Mucosa of rectum (tissue), 2 donors: Measurements from ENCODE around the gene SV2B.
A peak's percentile ranks its signal among the peaks of the same experiment; 100 is the strongest.

Experiments
- H3K27ac ChIP-seq, 2 donors: one replicate each; pipeline ENCODE4 v1.7.0; 2013; ENCODE audit warnings: inconsistent platforms in 2 of 2, low read depth in 2 of 2, low read length in 2 of 2
- H3K27me3 ChIP-seq, 2 donors: one replicate each; pipeline ENCODE4 v1.7.0; 2013; ENCODE audit warnings: low read length in 2 of 2; ENCODE audit not compliant: control insufficient read depth in 2 of 2, insufficient read depth in 2 of 2
- H3K36me3 ChIP-seq, 2 donors: one replicate each; pipeline ENCODE4 v1.7.0; 2013; ENCODE audit warnings: low read length in 2 of 2; ENCODE audit not compliant: control insufficient read depth in 2 of 2, insufficient read depth in 2 of 2
- H3K4me1 ChIP-seq, 2 donors: one replicate each; pipeline ENCODE4 v1.7.0; 2013; ENCODE audit warnings: low read length in 2 of 2, mild to moderate bottlenecking in 1 of 2; ENCODE audit not compliant: control insufficient read depth in 2 of 2, insufficient read depth in 2 of 2
- H3K4me3 ChIP-seq, 2 donors: one replicate each; pipeline ENCODE4 v1.7.0; 2013; ENCODE audit warnings: low read length in 2 of 2
- H3K9ac ChIP-seq, 2 donors: one replicate each; pipeline ENCODE4 v1.7.0; 2013; ENCODE audit warnings: low read length in 2 of 2, low read depth in 1 of 2, mild to moderate bottlenecking in 1 of 2
- H3K9me3 ChIP-seq, 2 donors: one replicate each; pipeline ENCODE4 v1.7.0; 2013; ENCODE audit warnings: low read length in 2 of 2; ENCODE audit not compliant: control insufficient read depth in 2 of 2
- donor health status: healthy.
- donor health status: Normal muscosa, but diverticular disease.

SV2B gene

DNA sequence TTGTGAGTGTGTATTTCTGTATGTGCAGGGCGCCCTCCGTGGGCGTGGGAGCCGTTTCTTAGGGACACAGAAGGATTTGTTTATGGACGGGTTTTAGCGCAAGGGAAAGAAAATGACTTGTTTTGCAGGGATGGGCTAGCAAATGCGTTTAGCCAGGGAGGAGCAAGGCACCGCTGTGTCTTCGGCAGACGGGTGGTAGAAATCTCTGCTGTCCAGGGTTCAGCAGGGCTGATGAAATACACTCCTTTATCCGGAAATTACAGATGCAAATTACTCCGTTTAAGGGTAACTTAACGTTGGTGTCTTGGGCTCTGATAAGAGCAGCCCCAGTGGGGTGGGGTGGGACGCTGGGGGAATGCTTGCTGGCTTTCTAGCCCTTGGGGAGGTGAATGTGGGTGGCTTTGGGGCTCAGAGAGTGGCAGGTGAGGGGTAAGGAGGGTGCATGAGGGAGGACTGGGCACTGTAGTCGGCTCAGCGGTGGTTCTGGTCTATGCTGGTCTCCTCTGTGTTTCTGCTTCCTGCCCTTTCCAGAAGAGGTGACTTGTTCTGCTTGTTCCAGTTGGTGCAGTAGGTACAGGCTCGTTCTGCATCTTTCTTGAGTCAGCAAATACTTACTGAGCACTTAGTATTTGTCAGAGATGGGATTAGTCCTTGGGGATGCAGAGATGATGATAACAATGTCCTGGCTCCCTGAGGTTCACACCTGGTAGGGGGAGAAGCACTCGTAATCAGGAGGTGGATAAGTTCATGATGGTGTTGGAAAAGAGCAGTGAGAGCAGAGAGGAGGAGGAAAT, 954 bp downstream of the SV2B start:
- H3K27me3 ChIP-seq = peaks cover 43 to 47% of the 10 kb centered on the region in 2 donors
- H3K9me3 ChIP-seq = no peaks in the 10 kb centered on the region
- peak overlapping the region; percentile 58 to 64 for H3K4me3 ChIP-seq
- no peaks in the 10 kb centered on the region for H3K36me3 ChIP-seq
- no peak overlapping the region for H3K9ac ChIP-seq
- H3K27ac ChIP-seq = no peak overlapping the region
- peaks cover 0 to 2% of the 10 kb centered on the region in 2 donors for H3K4me1 ChIP-seq

DNA sequence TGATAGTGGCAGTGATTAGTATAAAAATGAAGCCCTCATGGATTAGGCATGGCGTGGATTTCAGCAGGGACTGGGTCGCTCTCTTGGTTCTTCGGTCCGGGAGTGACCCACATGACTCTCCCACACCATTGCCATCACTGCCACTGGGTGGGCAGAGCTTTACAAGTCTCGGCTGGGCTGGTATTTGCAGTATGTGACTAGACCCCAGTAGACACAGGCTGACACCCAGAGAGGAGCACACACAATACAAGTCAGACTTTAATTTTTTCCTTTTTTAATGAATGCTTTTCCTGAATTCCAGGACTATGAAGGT, 1.5 kb downstream of the SV2B start:
- Histone ChIP-seq H3K36me3 (no peaks in the 10 kb centered on the region), H3K9me3 (no peaks in the 10 kb centered on the region), H3K27ac (no peak overlapping the region), H3K4me3 (no peak overlapping the region), H3K27me3 (peaks cover 43 to 44% of the 10 kb centered on the region in 2 donors), H3K9ac (no peak overlapping the region), H3K4me1 (peaks cover 0 to 2% of the 10 kb centered on the region in 2 donors)

DNA sequence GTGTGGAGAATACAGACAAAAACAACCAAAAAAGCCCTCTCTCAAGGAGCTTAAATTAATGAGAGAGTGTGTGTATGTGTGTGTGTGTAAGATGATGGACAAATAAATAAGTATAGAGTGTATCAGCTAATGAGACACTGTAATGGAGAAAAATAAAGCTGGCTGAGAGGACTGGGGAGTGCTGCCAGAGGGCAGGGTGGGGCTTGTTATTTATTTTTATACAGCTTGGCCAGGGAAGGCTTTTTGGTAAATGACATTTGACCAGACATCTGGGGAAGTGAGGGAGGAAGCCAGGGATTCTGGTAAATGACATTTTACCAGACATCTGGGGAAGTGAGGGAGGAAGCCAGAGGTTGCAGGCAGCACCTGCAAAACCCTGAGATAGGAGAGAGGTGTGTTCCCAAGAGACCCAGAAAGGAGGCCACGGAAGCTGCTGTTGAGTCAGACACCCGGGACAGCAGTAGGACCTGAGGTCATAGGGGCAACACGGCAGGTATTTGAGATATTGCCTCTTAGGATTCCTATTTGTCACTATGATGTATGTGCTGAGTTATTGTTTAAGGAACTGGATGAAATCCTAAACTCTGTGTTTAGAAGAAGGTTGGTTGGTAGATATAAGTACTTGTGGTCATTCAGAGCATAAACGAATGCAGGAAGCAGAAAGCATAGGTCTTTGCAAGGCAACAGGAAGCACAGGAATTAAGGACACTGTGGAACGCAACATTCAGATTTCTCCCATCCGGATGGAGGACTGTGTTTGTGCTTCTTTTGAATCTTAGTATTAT, 2.7 kb downstream of the SV2B start:
- H3K27me3 ChIP-seq = peaks cover 41 to 44% of the 10 kb centered on the region in 2 donors
- no peaks in the 10 kb centered on the region for H3K9me3 ChIP-seq
- H3K4me3 ChIP-seq = no peak overlapping the region
- no peak overlapping the region for H3K27ac ChIP-seq
- peaks cover 0 to 2% of the 10 kb centered on the region in 2 donors for H3K4me1 ChIP-seq
- no peaks in the 10 kb centered on the region for H3K36me3 ChIP-seq
- no peak overlapping the region for H3K9ac ChIP-seq

DNA sequence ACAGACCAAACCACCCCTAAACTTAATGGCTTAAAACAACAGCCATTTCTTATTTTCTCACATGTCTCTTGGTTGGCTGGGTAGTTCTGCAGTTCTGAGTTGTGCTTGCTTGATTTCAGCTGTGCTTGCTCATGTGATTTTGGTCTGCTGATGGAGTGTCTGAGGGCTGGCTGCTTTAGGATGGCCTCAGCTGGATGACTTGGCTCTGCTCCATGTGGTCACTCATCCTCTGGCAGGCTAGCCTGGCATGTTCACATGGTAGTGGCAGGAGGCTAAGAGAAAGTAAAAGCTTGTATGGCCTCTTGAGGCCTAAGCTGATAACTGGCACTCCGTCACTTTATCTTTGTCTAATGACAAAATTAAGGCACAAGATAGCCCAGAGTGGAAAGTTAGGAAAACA, 4.1 kb downstream of the SV2B start:
- peaks cover 32 to 38% of the 10 kb centered on the region in 2 donors for H3K27me3 ChIP-seq
- no peaks in the 10 kb centered on the region for H3K9me3 ChIP-seq
- no peaks in the 10 kb centered on the region for H3K36me3 ChIP-seq
- no peak overlapping the region for H3K4me3 ChIP-seq
- H3K9ac ChIP-seq = no peak overlapping the region
- H3K27ac ChIP-seq = no peak overlapping the region
- H3K4me1 ChIP-seq = peaks cover 0 to 2% of the 10 kb centered on the region in 2 donors

DNA sequence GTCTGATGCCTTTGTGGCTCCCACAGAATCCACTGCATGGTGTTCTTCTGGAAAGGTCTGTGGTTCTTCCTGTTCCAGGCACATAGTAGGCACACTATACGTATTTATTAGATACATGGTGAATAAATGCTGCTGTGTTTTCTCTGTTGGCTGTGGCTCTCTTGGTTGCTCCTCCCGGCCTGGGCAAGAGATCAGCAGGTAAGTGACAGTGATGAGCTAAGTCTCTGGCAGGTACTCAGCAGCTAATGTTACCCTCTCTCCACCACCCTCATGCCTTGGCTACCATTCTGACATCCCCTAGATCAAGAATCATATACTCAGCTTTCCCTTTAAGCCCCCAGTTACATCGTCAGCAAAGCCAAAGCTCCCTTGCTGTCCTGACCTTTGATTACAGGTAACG, 8.4 kb downstream of the SV2B start:
- no peaks in the 10 kb centered on the region for H3K36me3 ChIP-seq
- H3K9ac ChIP-seq = no peak overlapping the region
- H3K4me3 ChIP-seq = no peak overlapping the region
- no peaks in the 10 kb centered on the region for H3K9me3 ChIP-seq
- no peaks in the 10 kb centered on the region for H3K4me1 ChIP-seq
- H3K27ac ChIP-seq = no peak overlapping the region
- peaks cover 4 to 6% of the 10 kb centered on the region in 2 donors for H3K27me3 ChIP-seq

DNA sequence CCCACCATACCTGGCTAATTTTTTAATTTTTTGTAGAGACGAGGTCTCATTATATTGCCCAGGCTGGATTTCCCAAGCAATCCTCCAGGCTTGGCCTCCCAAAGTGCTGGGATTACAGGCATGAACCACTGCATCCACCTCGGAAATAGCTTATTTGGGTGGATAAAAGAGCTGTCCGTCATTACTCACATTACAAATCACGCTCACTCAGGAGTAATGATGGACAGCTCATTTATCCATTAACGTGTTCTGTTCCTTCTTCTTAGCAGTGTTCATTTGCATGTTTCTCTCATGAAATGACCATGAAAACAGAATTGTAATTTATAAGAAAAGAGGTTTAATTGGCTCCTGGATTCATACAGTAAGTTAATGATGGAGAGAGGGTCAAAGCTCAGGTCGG, 9.8 kb downstream of the SV2B start:
- no peaks in the 10 kb centered on the region for H3K9me3 ChIP-seq

DNA sequence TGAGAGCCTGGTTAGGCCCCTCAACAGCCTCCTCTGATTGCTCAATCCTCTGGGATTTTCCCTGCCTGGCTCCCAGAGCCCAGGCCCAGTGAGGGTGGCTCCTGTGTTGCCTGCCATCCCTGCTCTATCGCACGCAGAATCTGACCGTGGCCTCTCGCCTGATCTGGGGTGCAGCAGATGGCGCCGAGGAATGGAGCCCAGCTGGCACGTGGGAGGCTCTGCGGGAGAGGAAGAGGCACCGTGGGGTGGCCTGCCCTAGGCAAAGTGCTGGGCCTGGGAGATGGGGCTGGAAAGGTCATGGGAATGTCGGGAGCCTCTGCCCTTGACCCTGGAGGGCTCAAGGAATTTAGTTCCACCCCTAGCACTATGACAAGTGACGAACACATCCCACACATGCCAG, 10.3 kb downstream of the SV2B start:
- no peaks in the 10 kb centered on the region for H3K36me3 ChIP-seq
- H3K9me3 ChIP-seq = no peaks in the 10 kb centered on the region
- no peak overlapping the region for H3K9ac ChIP-seq
- peaks cover 2% of the 10 kb centered on the region in 2 donors for H3K27me3 ChIP-seq
- H3K4me3 ChIP-seq = no peak overlapping the region
- no peak overlapping the region for H3K27ac ChIP-seq
- H3K4me1 ChIP-seq = no peaks in the 10 kb centered on the region

More for the DNA sequence above, 9.8 kb downstream of the SV2B start:
- Histone ChIP-seq H3K36me3 (no peaks in the 10 kb centered on the region), H3K4me1 (no peaks in the 10 kb centered on the region), H3K4me3 (no peak overlapping the region), H3K27ac (no peak overlapping the region), H3K9ac (no peak overlapping the region), H3K27me3 (peaks cover 2 to 6% of the 10 kb centered on the region in 2 donors)

DNA sequence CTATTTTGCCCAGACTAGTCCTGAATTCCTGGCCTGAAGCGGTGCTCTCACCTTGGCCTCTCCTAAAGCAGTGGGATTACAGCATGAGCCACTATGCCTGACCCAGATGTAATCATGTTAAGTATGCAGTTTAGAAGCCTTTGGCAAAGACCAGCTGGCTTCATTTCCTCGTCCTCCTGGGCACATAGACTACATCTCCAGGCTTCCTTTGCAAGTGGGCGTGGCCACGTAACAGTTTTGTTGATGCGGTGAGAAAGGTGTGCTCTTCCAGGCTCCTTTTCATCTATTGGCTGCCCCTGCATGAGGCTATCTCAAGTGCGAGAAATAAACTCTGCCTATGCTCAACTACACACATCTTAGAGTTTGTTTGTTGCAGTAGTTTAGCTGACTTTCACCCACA, 13.0 kb downstream of the SV2B start:
- no peak overlapping the region for H3K4me3 ChIP-seq
- H3K9ac ChIP-seq = no peak overlapping the region
- H3K9me3 ChIP-seq = no peaks in the 10 kb centered on the region
- H3K4me1 ChIP-seq = no peaks in the 10 kb centered on the region
- peaks cover 2 to 4% of the 10 kb centered on the region in 2 donors for H3K27me3 ChIP-seq
- H3K36me3 ChIP-seq = no peaks in the 10 kb centered on the region
- no peak overlapping the region for H3K27ac ChIP-seq

DNA sequence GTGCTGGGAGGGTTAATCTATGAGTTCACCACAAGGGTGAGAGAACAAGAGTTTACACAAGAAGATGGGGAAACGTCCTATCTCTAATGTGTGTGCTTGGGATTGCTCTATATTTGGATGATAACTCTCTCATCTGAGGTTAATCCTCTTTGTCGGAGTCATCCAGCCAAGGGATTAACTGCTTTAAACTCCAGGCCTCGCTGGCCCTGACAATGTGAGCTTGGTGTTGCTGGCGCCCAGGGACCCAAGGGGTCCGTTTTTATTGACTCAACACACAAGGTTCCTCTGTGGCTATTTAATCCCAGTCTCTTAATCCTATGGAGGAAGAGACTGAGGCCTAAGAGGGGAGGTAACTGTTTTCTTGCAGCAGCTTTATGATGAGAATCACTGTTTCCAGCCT, 14.2 kb downstream of the SV2B start:
- Histone ChIP-seq H3K36me3 (no peaks in the 10 kb centered on the region), H3K9me3 (no peaks in the 10 kb centered on the region), H3K4me1 (no peaks in the 10 kb centered on the region), H3K27ac (no peak overlapping the region), H3K27me3 (peaks cover 4% of the 10 kb centered on the region in 2 donors), H3K4me3 (no peak overlapping the region), H3K9ac (no peak overlapping the region)
